HG02798 (cell line): ENCODE measurements around the gene GABBR1.

ENCODE experiments used
- ATAC-seq: cut with Tn5 transposase; IDR thresholded peaks from one replicate; pipeline ENCODE4 v1.9.1; 2021; ENCODE audit warnings: mild to moderate bottlenecking; ENCODE audit not compliant: unreplicated experiment, poor library complexity

The GABBR1 gene

DNA sequence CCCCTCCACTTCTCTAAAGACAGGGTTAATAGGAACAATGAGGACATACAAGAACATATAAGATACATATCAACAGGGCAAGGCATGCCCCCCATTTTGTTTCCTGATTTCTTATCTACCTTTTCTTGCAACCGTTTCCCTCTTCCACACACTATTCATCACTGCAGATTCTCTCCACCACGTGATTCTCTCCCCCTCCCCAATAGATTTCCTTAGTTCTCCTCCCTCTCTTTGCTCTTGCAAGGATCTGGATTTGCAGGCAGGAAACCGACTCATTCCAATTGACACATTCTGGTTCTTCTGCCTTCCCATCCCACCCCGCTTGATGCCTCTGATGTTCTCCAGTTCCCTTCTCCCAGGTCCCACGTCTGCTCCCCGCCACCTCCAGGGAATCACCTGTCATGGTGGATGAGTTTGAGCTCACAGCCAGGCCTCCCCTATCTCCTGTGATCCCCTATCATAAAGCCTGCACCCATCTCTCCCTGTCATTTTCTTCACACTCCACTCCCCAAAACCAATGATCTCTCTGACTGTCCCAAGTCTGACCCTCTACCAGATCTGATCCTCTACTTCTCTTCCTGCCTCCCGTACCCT, 7.5 kb downstream of the GABBR1 start:
- no peak for ATAC-seq

GRCh38 chr6:29624520-29624961, 8.4 kb downstream of the GABBR1 start:
- no peak for ATAC-seq

DNA sequence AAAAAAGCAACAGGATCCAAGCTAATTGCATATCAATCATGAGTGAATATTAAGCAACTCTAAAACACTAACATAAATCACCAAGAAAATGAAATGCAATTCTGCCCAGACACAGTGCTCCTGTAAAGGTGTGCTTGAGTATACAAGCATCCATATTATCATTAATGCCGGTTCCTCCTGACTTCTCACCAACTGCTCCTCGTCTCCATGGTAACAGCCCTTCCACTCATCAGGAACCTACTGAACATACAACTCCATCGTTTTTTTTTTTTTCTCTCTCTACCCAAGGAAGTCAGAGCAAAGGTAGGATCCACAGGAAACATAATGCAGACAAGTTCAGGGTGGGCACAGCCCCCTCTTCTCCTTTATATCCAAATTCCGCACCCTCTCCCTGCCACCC, 12.4 kb downstream of the GABBR1 start:
- ATAC-seq, result no peak

- no peak for ATAC-seq
Measured at GRCh38 chr6:29619578-29620160, 13.3 kb downstream of the GABBR1 start.

DNA sequence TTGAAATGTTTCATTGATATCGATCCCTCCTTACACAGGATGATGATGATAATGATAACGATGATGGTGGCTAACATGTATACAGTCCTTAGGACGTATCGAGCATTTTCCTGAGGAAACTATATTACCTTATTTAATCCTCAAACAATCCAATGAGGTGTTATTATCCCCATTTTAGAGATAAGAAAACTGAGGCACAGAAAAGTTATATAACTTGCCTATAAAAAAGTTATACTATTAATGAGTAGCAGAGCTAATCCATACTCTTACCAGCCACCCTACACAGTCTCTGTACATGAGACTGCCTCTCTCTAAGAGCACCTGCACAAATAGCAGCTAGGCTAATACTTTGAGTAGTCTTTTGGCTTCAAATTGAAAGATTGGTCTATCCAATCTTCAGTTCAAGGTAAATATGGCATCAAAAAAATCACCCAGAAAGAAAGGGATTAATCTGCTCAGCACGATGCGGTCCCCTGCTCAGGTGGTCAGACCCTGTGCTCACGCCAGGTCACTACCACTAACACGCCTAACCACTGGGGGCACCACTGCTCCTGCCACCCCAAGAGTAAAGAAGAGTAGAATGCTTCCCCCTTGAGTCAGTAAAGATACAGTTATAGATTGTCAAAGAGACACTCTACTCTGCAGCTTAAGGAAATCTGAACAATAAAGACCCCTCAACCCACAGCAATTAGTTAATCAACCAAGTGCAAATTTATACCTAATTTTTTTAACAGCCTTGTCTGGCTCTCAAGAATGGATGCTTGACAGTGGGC, 15.0 kb downstream of the GABBR1 start:
- ATAC-seq, result no peak

GRCh38 chr6:29611426-29611825, 21.6 kb downstream of the GABBR1 start:
- no peak for ATAC-seq

- ATAC-seq, result no peak
Measured at GRCh38 chr6:29610540-29610939, 22.4 kb downstream of the GABBR1 start.

- ATAC-seq, result no peak
Measured at GRCh38 chr6:29608131-29608530, 24.9 kb downstream of the GABBR1 start.

GRCh38 chr6:29603930-29604329, 29.1 kb downstream of the GABBR1 start:
- ATAC-seq, result no peak

- no peak for ATAC-seq
Measured at GRCh38 chr6:29603456-29603855, 29.5 kb downstream of the GABBR1 start.

GRCh38 chr6:29602564-29603361, 30.2 kb downstream of the GABBR1 start:
- ATAC-seq, result no peak

- no peak for ATAC-seq
Measured at GRCh38 chr6:29598172-29598747, 34.7 kb downstream of the GABBR1 start.

DNA sequence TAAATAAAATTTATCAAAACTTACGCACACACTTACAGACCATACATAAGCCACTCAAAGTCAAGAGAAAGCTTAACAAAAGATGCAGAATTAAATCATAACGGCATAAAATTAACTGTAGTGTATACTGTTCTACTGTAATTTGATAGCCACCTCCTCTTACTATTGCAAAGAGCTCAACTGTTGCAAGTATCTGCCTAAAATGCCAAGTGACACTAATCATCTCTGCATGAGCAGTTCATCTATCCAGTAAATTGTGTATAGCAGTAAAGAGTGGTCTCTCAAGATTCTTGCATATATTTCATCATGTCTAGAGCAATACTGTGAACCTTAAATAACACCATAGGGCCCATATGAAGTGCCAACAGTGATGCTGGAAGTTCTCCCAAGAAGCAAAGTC, 35.8 kb downstream of the GABBR1 start:
- ATAC-seq, result no peak

DNA sequence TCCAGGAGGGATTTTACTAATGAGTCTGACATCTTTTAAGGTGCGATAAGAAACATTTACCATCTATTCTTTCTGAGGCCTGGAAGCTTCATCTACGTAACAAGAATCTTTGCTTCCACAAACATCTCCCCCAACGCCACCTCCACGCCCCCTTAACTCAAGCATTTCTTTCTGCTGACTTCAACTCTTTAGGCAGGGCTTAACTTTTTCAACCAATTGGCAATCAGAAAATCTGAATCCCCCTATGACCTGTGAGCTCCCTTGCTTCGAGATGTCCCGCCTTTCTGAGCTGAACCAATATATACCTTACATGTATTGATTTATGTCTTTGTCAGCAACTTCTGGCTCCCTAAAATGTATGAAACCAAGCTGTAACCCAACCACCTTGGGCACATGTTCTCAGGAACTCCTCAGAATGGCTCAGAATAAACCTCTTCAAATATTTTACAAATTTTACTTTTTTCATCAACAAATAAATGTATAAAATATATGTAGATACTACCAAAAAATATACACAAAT, 36.5 kb downstream of the GABBR1 start:
- no peak for ATAC-seq

DNA sequence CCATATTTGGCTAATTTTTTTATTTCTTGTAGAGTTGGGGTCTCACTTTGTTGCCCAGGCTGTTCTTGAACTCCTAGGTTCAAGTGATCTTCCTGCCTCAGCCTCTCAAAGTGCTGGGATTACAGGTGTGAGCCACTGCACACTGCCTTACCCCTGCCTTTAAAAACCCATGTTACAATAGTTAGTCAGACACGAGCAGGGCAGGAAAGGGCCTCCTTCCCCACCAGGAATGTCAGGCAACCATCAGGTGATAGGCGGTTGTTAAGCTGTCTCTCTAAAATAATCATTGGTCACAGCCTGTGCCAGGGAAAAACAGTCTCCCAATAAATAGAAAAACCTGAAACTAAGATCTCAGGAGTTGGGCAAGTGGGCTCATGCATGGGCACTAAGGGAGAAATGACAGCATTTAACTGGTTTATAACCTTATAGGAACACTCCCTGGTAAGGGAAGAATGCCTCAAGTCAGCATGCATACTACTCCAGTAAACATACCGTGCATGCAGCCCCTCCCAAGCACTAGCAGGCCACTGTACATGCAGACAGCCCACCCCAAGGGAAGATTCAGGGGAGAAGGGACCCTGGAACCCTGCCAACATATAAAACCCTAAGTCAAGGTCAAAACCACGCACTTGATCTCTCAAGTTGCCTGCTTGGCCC, 39.7 kb downstream of the GABBR1 start:
- no peak for ATAC-seq

DNA sequence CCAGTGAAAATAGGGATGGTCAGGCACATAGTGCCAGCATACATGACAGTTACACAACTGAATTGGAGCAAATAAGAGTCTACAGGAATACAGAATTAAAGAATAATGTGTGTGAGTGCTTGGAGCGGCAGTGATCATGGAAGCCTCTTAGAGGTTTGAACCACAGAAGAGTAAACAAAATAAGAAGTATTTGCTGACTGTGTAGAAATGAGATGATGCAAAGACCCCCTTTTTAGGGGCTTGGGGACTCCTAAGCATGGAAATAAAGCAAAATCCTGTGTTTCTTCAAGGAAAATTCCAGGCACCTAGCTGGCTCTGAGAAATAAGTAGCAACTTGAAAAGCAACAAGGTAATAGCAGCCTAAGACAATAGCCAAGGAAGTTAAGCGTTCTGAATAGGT, 41.3 kb downstream of the GABBR1 start:
- ATAC-seq, result no peak

GRCh38 chr6:29590218-29590808, 42.7 kb downstream of the GABBR1 start:
- ATAC-seq, result no peak

DNA sequence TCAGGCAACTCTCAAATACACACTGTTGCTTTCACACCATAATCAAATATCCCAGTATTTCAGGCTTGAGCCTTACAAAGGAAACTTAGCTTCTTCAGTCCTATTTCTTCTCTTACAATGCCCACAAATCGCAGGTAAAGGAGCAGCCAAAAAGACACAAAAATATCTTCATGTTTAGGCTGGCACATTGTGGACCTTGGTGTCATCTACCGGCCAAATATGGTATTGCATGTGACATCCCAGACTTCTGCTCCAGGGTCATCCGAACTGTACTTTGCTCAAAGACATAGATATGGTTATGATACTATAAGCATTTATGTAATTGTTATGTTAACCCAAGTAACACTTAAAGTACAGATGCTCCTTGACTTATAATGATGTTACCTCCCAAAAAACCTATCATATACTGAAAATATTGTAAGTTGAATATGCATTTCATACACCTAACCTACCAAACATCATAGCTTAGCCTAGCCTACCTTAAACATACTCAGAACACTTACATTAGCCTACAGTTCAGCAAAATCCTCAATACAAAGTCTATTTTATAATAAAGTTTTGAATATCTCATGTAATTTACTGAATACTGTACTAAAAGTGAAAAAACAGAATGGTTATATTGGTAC, 43.4 kb downstream of the GABBR1 start:
- no peak for ATAC-seq

DNA sequence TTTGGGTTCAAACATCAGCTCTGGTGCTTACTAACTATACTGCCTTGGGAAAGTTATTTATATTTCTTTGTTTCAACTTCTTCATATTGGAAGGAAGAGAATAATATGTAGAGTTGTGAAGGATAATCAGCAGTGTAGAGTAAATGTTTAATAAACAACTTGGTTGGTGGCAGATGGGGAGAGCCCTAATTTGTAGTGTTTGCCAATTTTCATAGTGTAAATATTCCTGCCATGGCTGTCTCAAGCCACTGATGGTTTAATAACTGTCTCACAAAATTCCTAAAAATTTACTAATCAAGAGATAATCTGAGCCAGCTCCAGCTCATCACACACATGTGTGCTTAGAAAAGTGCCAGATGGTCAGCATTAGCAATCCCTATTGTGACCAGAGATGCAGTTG, 48.2 kb downstream of the GABBR1 start, which contains the start of gene OR2H2:
TSS of gene OR2H2 (plus strand) at position 301 of the 400 bp plus-strand sequence. CDS start 2,824 bp downstream, outside the sequence.
- ATAC-seq, result no peak
